H9 (cell line): ENCODE measurements around the gene ZBTB12. TPM values are rescaled to one million over a fixed set of nuclear protein-coding genes. Genes with fewer than 3 reads are reported as not detected.
A peak's percentile ranks its signal among the peaks of the same experiment; 100 is the strongest.

Source experiments
- DNase-seq: peaks from one replicate; pipeline ENCODE4 v3.0.0-alpha.2; 2017
- H2AFZ ChIP-seq: one replicate; pipeline ENCODE4 v1.6.1; 2013; ENCODE audit warnings: mild to moderate bottlenecking, low read length, control low read depth, moderate library complexity
- H2AK5ac ChIP-seq: 2 replicates; pipeline ENCODE4 v1.6.1; 2013; ENCODE audit warnings: low read length, control low read depth, mixed read lengths; ENCODE audit not compliant: insufficient read length
- H2BK120ac ChIP-seq: one replicate; pipeline ENCODE4 v1.6.1; 2013; ENCODE audit warnings: low read depth, mild to moderate bottlenecking, low read length, control low read depth, inconsistent platforms; ENCODE audit not compliant: poor library complexity, severe bottlenecking
- H2BK12ac ChIP-seq: 2 replicates; pipeline ENCODE4 v1.6.1; 2013; ENCODE audit warnings: low read length, control low read depth, mixed read lengths, low read depth; ENCODE audit not compliant: insufficient read length
- H2BK15ac ChIP-seq: 2 replicates; pipeline ENCODE4 v1.6.1; 2013; ENCODE audit warnings: low read depth, low read length, control low read depth
- H2BK20ac ChIP-seq: one replicate; pipeline ENCODE4 v1.6.1; 2013; ENCODE audit warnings: low read depth, mild to moderate bottlenecking, low read length, control low read depth, inconsistent platforms; ENCODE audit not compliant: poor library complexity, severe bottlenecking
- H2BK5ac ChIP-seq: 2 replicates; pipeline ENCODE4 v1.6.1; 2013; ENCODE audit warnings: low read length, control low read depth, mixed read lengths; ENCODE audit not compliant: insufficient read length
- H3K14ac ChIP-seq: 2 replicates; pipeline ENCODE4 v1.6.1; 2013; ENCODE audit warnings: low read length, control low read depth; ENCODE audit not compliant: insufficient read depth
- H3K18ac ChIP-seq: 2 replicates; pipeline ENCODE4 v1.6.1; 2013; ENCODE audit warnings: low read depth, mild to moderate bottlenecking, mixed read lengths, low read length, control low read depth; ENCODE audit not compliant: insufficient read length
- H3K23ac ChIP-seq: 2 replicates; pipeline ENCODE4 v1.6.1; 2013; ENCODE audit warnings: low read length, control low read depth, mixed read lengths, low read depth; ENCODE audit not compliant: insufficient read length
- H3K23me2 ChIP-seq: 2 replicates; pipeline ENCODE4 v1.6.1; 2013; ENCODE audit warnings: low read depth, mild to moderate bottlenecking, mixed read lengths, low read length, control low read depth; ENCODE audit not compliant: insufficient read length, poor library complexity, severe bottlenecking
- H3K27ac ChIP-seq: 2 replicates; pipeline ENCODE4 v1.5.1; 2013; ENCODE audit warnings: low read length, control low read depth, mixed read lengths, low read depth; ENCODE audit not compliant: insufficient read length
- H3K27me3 ChIP-seq: 2 replicates; pipeline ENCODE4 v1.6.1; 2013; ENCODE audit warnings: low read length, control low read depth, inconsistent platforms; ENCODE audit not compliant: insufficient read depth
- H3K4ac ChIP-seq: 2 replicates; pipeline ENCODE4 v1.6.1; 2013; ENCODE audit warnings: low read depth, mild to moderate bottlenecking, control low read depth, inconsistent platforms, low read length, moderate library complexity
- H3K4me1 ChIP-seq: 2 replicates; pipeline ENCODE4 v1.6.1; 2013; ENCODE audit warnings: low read length, control low read depth, inconsistent platforms; ENCODE audit not compliant: insufficient read depth
- H3K4me2 ChIP-seq: 2 replicates; pipeline ENCODE4 v1.6.1; 2013; ENCODE audit warnings: low read length, control low read depth, mixed read lengths; ENCODE audit not compliant: insufficient read length, insufficient read depth
- H3K56ac ChIP-seq: 2 replicates; pipeline ENCODE4 v1.6.1; 2013; ENCODE audit warnings: low read depth, mild to moderate bottlenecking, mixed read lengths, low read length, control low read depth; ENCODE audit not compliant: insufficient read length
- H3K79me1 ChIP-seq: 2 replicates; pipeline ENCODE4 v1.6.1; 2013; ENCODE audit warnings: low read depth, mild to moderate bottlenecking, moderate library complexity, low read length, control low read depth, inconsistent platforms; ENCODE audit not compliant: insufficient read depth, poor library complexity, severe bottlenecking
- H3K79me2 ChIP-seq: 2 replicates; pipeline ENCODE4 v1.6.1; 2013; ENCODE audit warnings: low read length, control low read depth, inconsistent platforms; ENCODE audit not compliant: insufficient read depth
- H3K9ac ChIP-seq: 2 replicates; pipeline ENCODE4 v1.6.1; 2013; ENCODE audit warnings: low read length, control low read depth, mixed read lengths; ENCODE audit not compliant: insufficient read length; ENCODE audit errors: extremely low read depth
- H3K9me3 ChIP-seq: one replicate; pipeline ENCODE4 v1.6.1; 2013; ENCODE audit warnings: low read depth, low read length, inconsistent platforms; ENCODE audit not compliant: control insufficient read depth
- H3T11ph ChIP-seq: one replicate; pipeline ENCODE4 v1.6.1; 2013; ENCODE audit warnings: mild to moderate bottlenecking, low read length, control low read depth, inconsistent platforms
- H4K20me1 ChIP-seq: one replicate; pipeline ENCODE4 v1.6.1; 2013; ENCODE audit not compliant: control insufficient read depth, insufficient read length, insufficient read depth
- H4K5ac ChIP-seq: 2 replicates; pipeline ENCODE4 v1.6.1; 2013; ENCODE audit warnings: low read depth, mild to moderate bottlenecking, mixed read lengths, low read length, control low read depth; ENCODE audit not compliant: insufficient read length
- H4K8ac ChIP-seq: replicated peaks from 2 replicates; pipeline ENCODE4 v1.6.1; 2013; ENCODE audit warnings: low read length, control low read depth, mixed read lengths, low read depth; ENCODE audit not compliant: insufficient read length
- H4K91ac ChIP-seq: 2 replicates; pipeline ENCODE4 v1.6.1; 2013; ENCODE audit warnings: low read depth, mild to moderate bottlenecking, moderate library complexity, mixed read lengths, low read length, control low read depth; ENCODE audit not compliant: insufficient read length
- H3K27ac Mint-ChIP-seq, 3 experiments: 2 replicates in 2 of 3; 3 replicates in 1 of 3; pipeline ENCODE4 v1.8.0; 2020 to 2021; ENCODE audit warnings: mixed read lengths in 3 of 3, mild to moderate bottlenecking in 1 of 3, moderate library complexity in 1 of 3
- H3K27me3 Mint-ChIP-seq: 2 replicates; pipeline ENCODE4 v1.8.0; 2021; ENCODE audit warnings: low read depth, mild to moderate bottlenecking, moderate library complexity, mixed read lengths
- H3K36me3 Mint-ChIP-seq, 3 experiments: 2 replicates in 2 of 3; 3 replicates in 1 of 3; pipeline ENCODE4 v1.8.0; 2020 to 2021; ENCODE audit warnings: low read depth in 3 of 3, mixed read lengths in 3 of 3; ENCODE audit not compliant: insufficient read depth in 1 of 3
- H3K4me1 Mint-ChIP-seq, 2 experiments: 2 replicates each; pipeline ENCODE4 v1.8.0; 2020; ENCODE audit warnings: mixed read lengths in 2 of 2
- H3K4me3 Mint-ChIP-seq, 2 experiments: 2 replicates in 1 of 2; 3 replicates in 1 of 2; pipeline ENCODE4 v1.8.0; 2020 to 2021; ENCODE audit warnings: mild to moderate bottlenecking in 2 of 2, mixed read lengths in 2 of 2, moderate library complexity in 1 of 2
- H3K9me3 Mint-ChIP-seq, 2 experiments: 2 replicates in 1 of 2; 3 replicates in 1 of 2; pipeline ENCODE4 v1.8.0; 2020; ENCODE audit warnings: mild to moderate bottlenecking in 2 of 2, mixed read lengths in 2 of 2, moderate library complexity in 1 of 2
- CTCF ChIP-seq: fragments of 200-600 bp; sonication (generic); conservative IDR thresholded peaks from 3 replicates; pipeline ENCODE4 v1.8.0; 2021; ENCODE audit warnings: antibody characterized with exemption, mild to moderate bottlenecking
- WGBS: extraction: QIAGEN DNeasy Blood & Tissue Kit; methylation state at CpG from one replicate; pipeline ENCODE4 v1.1.7; 2013; ENCODE audit warnings: missing lambda C conversion rate, low lambda C conversion rate, mixed read lengths; ENCODE audit not compliant: insufficient read length; ENCODE audit errors: extremely low coverage; 5-methylcytosine and 5-hydroxymethylcytosine counted together
- total RNA-seq: library from RNA; stranded (reverse); gene quantifications from 2 replicates; pipeline ENCODE4 v1.2.1, GENCODE V29; 2021

ZBTB12 gene
- total RNA-seq, 1 experiment from 2014 or later, result 31.0 TPM

GRCh38 chr6:31897612-31898382 is 4.1 kb downstream of the ZBTB12 start, which contains the start of gene EHMT2:
EHMT2 (minus strand) TSS chr6:31897698; CDS start chr6:31897677, 21 bp downstream.
- Histone ChIP-seq H3K4me1 (no peaks in the 10 kb centered on the region; the same call in 1 of the 2 replicates), H4K91ac (no peak within 1 kb of the TSS), H2BK20ac (no peak within 1 kb of the TSS), H3K18ac (peak within 1 kb of the TSS; percentile 14), H3K27me3 (no peaks in the 10 kb centered on the region), H3K9me3 (no peaks in the 10 kb centered on the region), H3K79me1 (no peaks in the 10 kb centered on the region), H2BK15ac (no peak within 1 kb of the TSS), H3T11ph (no peak within 1 kb of the TSS), H3K4ac (no peak within 1 kb of the TSS), H3K79me2 (no peaks in the 10 kb centered on the region; the same call in 1 of the 2 replicates), H2BK12ac (no peak within 1 kb of the TSS), H3K9ac (peak within 1 kb of the TSS; percentile 59), H2BK5ac (no peak within 1 kb of the TSS), H3K27ac (no peak within 1 kb of the TSS), H3K14ac (peak within 1 kb of the TSS; percentile 67; the same call in 1 of the 2 replicates), H3K23ac (no peak within 1 kb of the TSS), H3K4me2 (peak within 1 kb of the TSS; percentile 97), H2BK120ac (no peak within 1 kb of the TSS), H2AK5ac (no peak within 1 kb of the TSS), H3K56ac (no peak within 1 kb of the TSS), H4K8ac (no peak within 1 kb of the TSS), H3K23me2 (peaks cover 11% of the 10 kb centered on the region), H4K5ac (no peak within 1 kb of the TSS), H2AFZ (no peak within 1 kb of the TSS), H4K20me1 (no peaks in the 10 kb centered on the region)
- H3K27me3 Mint-ChIP-seq, result no peaks in the 10 kb centered on the region
- H3K27ac Mint-ChIP-seq, result peak within 1 kb of the TSS; percentile 83 to 96 (median 95); a peak in 6 of 7 replicates
- no peaks in the 10 kb centered on the region; a peak in 1 of 5 replicates for H3K9me3 Mint-ChIP-seq
- H3K4me3 Mint-ChIP-seq, result peak within 1 kb of the TSS; percentile 92 to 99
- no peak for TF ChIP-seq CTCF
- DNase-seq, result peak; percentile 86
- WGBS, result no CpG with 5 or more reads among the region's 49 CpGs
- peaks cover 20 to 33% of the 10 kb centered on the region in 2 experiments for H3K4me1 Mint-ChIP-seq
- H3K36me3 Mint-ChIP-seq, result peaks cover 26 to 48% (median 46%) of the 10 kb centered on the region in 3 experiments
